Esophagus muscularis mucosa (tissue), 4 donors: ENCODE results near the gene NSMF. TPM values are rescaled to one million over a fixed set of nuclear protein-coding genes. Genes with fewer than 3 reads are reported as not detected.

Experiments used
- DNase-seq: peaks from one replicate; pipeline ENCODE4 v3.0.0-alpha.2; 2017; ENCODE audit errors: extremely low spot score
- H3K27ac ChIP-seq, 4 donors: fragments of 200-600 bp; sonication (generic); replicated peaks in 1 of 4; 1 replicate in 3 of 4; 2 replicates in 1 of 4; pipeline ENCODE4 v1.5.1; 2016 to 2019; ENCODE audit warnings: mild to moderate bottlenecking in 1 of 4
- H3K27me3 ChIP-seq, 4 donors: fragments of 200-600 bp; sonication (generic); one replicate each; pipeline versions ENCODE4 v1.5.1 to v1.6.0; 2016 to 2019
- H3K36me3 ChIP-seq, 4 donors: fragments of 200-600 bp; sonication (generic); one replicate each; pipeline ENCODE4 v1.5.1; 2016 to 2019
- H3K4me1 ChIP-seq, 4 donors: fragments of 200-600 bp; sonication (generic); one replicate each; pipeline ENCODE4 v1.5.1; 2016 to 2019
- H3K4me3 ChIP-seq, 4 donors: fragments of 200-600 bp; sonication (generic); 1 replicate in 2 of 4; 2 replicates in 2 of 4; pipeline ENCODE4 v1.5.1; 2016 to 2019; ENCODE audit warnings: mild to moderate bottlenecking in 4 of 4, moderate library complexity in 1 of 4
- H3K9me3 ChIP-seq, 4 donors: fragments of 200-600 bp; sonication (generic); 1 replicate in 3 of 4; 2 replicates in 1 of 4; pipeline ENCODE4 v1.5.1; 2016 to 2019
- CTCF ChIP-seq, 3 experiments: fragments of 200-600 bp in 2 of 3; fragments of 450-650 bp in 1 of 3; sonication (generic) in 2 of 3; IDR thresholded peaks; one replicate each; pipeline ENCODE4 v1.5.1; 2017 to 2019; ENCODE audit warnings: antibody characterized with exemption in 3 of 3, mild to moderate bottlenecking in 2 of 3, moderate library complexity in 1 of 3
- EP300 ChIP-seq: sonication (generic); formaldehyde crosslinking; IDR thresholded peaks from one replicate; pipeline ENCODE4 v1.6.1; 2017; ENCODE audit warnings: antibody characterized with exemption
- POLR2A ChIP-seq: fragments of 450-650 bp; IDR thresholded peaks from one replicate; pipeline ENCODE4 v1.6.1; 2017; ENCODE audit warnings: antibody characterized with exemption, moderate library complexity, mild to moderate bottlenecking, low read depth
- POLR2AphosphoS5 ChIP-seq, 2 donors: sonication (generic); formaldehyde crosslinking; IDR thresholded peaks; one replicate each; pipeline ENCODE4 v1.6.1; 2017; ENCODE audit warnings: antibody characterized with exemption in 2 of 2
- WGBS: methylation state at CpG from one replicate; pipeline ENCODE4 v1.1.5; 2018; 5-methylcytosine and 5-hydroxymethylcytosine counted together
- intact Hi-C: fragments of 100-400 bp; cut with DNase I; formaldehyde crosslinking; loops from one replicate; pipeline ENCODE4 v1.15.1; 2023
- total RNA-seq, 4 donors: library from RNA; depleted of rRNA; stranded (reverse); fragments of >200 nt; gene quantifications; one replicate each; pipeline versions ENCODE4 v1.1.0 to v1.2.1, GENCODE V29; 2016

Gene NSMF
- total RNA-seq, 4 donors from 2014 or later: 41.9 to 71.0 (median 58.9) TPM

GRCh38 chr9:137439158-137439714, 19.9 kb downstream of the NSMF start:
- no peak for DNase-seq
- WGBS: 83% methylated on average over 4 of the region's 18 CpGs
- peaks cover 0 to 84% (median 13%) of the 10 kb centered on the region in 4 donors for H3K27me3 ChIP-seq

GRCh38 chr9:137438591-137439157, 20.5 kb downstream of the NSMF start:
- H3K4me3 ChIP-seq: no peak overlapping the region
- TF ChIP-seq CTCF (IDR thresholded peaks at IDR 0.05) (no peak), POLR2A (no peak), EP300 (no peak), POLR2AphosphoS5 (IDR thresholded peaks at IDR 0.05) (no peak)
- 62% methylated on average over 4 of the region's 22 CpGs for WGBS
- no peaks in the 10 kb centered on the region for H3K9me3 ChIP-seq
- peaks cover 7 to 20% (median 19%) of the 10 kb centered on the region in 4 donors for H3K4me1 ChIP-seq
- no peak overlapping the region for H3K27ac ChIP-seq
- no peak for DNase-seq
- H3K36me3 ChIP-seq: no peaks in the 10 kb centered on the region
- intact Hi-C loops: no loop called here
- peaks cover 0 to 81% (median 13%) of the 10 kb centered on the region in 4 donors for H3K27me3 ChIP-seq

More at GRCh38 chr9:137439158-137439714, 19.9 kb downstream of the NSMF start:
- Histone ChIP-seq H3K4me1 (peaks cover 7 to 20% (median 19%) of the 10 kb centered on the region in 4 donors), H3K9me3 (no peaks in the 10 kb centered on the region), H3K4me3 (no peak overlapping the region), H3K27ac (no peak overlapping the region), H3K36me3 (no peaks in the 10 kb centered on the region)
- TF ChIP-seq POLR2A (no peak), EP300 (no peak), POLR2AphosphoS5 (IDR thresholded peaks at IDR 0.05) (no peak), CTCF (IDR thresholded peaks at IDR 0.05) (no peak)
- intact Hi-C loops: no loop called here

- Histone ChIP-seq H3K27me3 (peaks cover 0 to 75% (median 11%) of the 10 kb centered on the region in 4 donors), H3K9me3 (no peaks in the 10 kb centered on the region), H3K4me3 (no peak overlapping the region), H3K36me3 (no peaks in the 10 kb centered on the region), H3K4me1 (peaks cover 7 to 20% (median 19%) of the 10 kb centered on the region in 4 donors), H3K27ac (no peak overlapping the region)
- DNase-seq: no peak
- TF ChIP-seq POLR2AphosphoS5 (IDR thresholded peaks at IDR 0.05) (no peak), POLR2A (no peak), CTCF (IDR thresholded peaks at IDR 0.05) (no peak), EP300 (no peak)
- WGBS: 85% methylated on average over 18 of the region's 40 CpGs
- intact Hi-C loops: no loop called here
Observed at GRCh38 chr9:137437691-137438590, 21.2 kb downstream of the NSMF start.

- 95% methylated on average over 12 of the region's 24 CpGs for WGBS
- H3K4me3 ChIP-seq: no peak overlapping the region
- peaks cover 0 to 67% (median 9%) of the 10 kb centered on the region in 4 donors for H3K27me3 ChIP-seq
- intact Hi-C loops: no loop called here
- peaks cover 7 to 19% (median 18%) of the 10 kb centered on the region in 4 donors for H3K4me1 ChIP-seq
- no peaks in the 10 kb centered on the region for H3K36me3 ChIP-seq
- no peaks in the 10 kb centered on the region for H3K9me3 ChIP-seq
- no peak for DNase-seq
- no peak overlapping the region for H3K27ac ChIP-seq
- TF ChIP-seq POLR2A (no peak), POLR2AphosphoS5 (IDR thresholded peaks at IDR 0.05) (no peak), EP300 (no peak), CTCF (IDR thresholded peaks at IDR 0.05) (no peak)
Observed at GRCh38 chr9:137436761-137437600, 22.2 kb downstream of the NSMF start.
